ENCODE measurements around the gene DISC1. TPM values are rescaled to one million over a fixed set of nuclear protein-coding genes. Genes with fewer than 3 reads are reported as not detected.
"Not testable (repeated sequence)": the region's sequence is repeated elsewhere in the genome, so short reads cannot be mapped to it uniquely, and the experiment has no call there.

The DISC1 gene
- total and polyA plus RNA-seq, 8 donors: 0.42 to 6.6 (median 1.5) TPM

DNA sequence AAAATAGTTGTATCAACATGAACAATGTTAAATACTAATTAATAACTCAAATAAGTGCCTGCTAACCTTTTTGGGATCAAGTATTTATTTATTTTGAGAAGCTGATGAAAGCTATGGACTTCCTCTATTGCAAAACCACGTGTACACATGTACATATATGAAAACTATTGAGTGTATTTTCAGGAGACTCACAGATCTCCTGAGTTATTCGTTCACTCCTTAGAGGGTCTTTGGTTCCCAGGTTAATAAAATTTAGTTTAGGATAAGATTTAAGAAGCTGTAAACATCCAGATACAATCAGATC is 130.5 kb downstream of the DISC1 start:
- 23 to 29% methylated on average over 2 of the region's 2 CpGs for WGBS, 2 donors
- intact Hi-C loops (cut with DNase I): no loop called here
- H3K27ac ChIP-seq: no peak overlapping the region
- TF ChIP-seq CTCF (IDR thresholded peaks at IDR 0.05): peak in 1 of 4 donors; percentile 8
- H3K4me1 ChIP-seq: peaks cover 0 to 2% (median 0%) of the 10 kb centered on the region in 3 donors
- no peak for DNase-seq
- no peaks in the 10 kb centered on the region for H3K9me3 ChIP-seq
- FAIRE-seq: no peak
- no peaks in the 10 kb centered on the region for H3K36me3 ChIP-seq
- H3K27me3 ChIP-seq: no peaks in the 10 kb centered on the region
- peak in 3 of 4 donors; percentile 37 to 60 (median 59) for ATAC-seq
- no peak overlapping the region for H3K4me3 ChIP-seq

DNA sequence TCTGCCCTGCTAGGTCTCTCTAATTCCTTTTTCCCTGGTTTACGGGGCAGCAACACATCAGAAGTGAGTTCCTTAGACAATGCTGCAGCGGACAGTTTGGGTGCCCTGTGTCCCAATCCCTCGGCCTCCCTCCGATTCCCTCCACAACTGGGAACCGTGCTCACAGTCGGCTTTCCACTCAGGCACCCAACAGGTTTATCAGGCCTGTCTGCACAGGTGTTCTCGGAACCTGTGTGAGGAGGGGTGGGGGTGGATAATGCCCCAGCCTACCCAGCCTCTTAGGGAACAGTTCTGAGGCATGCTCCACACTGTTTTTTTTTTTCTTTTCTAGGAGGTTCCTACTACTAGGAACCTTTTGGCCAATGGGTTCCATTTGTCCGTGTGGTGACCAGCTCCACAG is 131.2 kb downstream of the DISC1 start:
- Histone ChIP-seq H3K4me3 (no peak overlapping the region), H3K27me3 (no peaks in the 10 kb centered on the region), H3K36me3 (no peaks in the 10 kb centered on the region), H3K9me3 (no peaks in the 10 kb centered on the region), H3K4me1 (peaks cover 0 to 2% (median 0%) of the 10 kb centered on the region in 3 donors), H3K27ac (no peak overlapping the region)
- no peak for DNase-seq
- no peak for TF ChIP-seq CTCF (IDR thresholded peaks at IDR 0.05)
- ATAC-seq: peak in 3 of 4 donors; percentile 46 to 72 (median 55)
- FAIRE-seq: no peak
- 75% methylated on average over 8 of the region's 8 CpGs for WGBS, 2 donors
- intact Hi-C loops (cut with DNase I): no loop called here

DNA sequence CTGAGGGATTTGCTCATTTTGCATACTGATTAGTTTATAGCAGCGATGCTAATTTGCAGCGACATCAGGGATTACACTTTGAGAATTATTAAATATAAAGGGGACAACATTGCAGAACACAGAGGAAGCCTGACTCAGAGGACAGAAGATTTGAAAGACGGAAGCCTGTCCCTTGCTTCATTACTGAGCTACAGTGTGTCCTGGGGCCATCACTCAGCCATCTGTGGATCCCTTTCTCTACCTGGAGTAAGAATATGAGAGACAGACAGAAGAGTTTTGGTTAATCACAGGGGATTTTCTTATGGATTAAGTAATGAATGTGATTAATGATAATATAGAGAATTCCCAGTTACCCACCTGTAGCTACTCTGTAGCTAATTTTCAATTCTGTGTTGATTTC is 134.7 kb downstream of the DISC1 start:
- no peak overlapping the region for H3K27ac ChIP-seq
- DNase-seq (no peak), ATAC-seq (no peak), FAIRE-seq (no peak)
- no peaks in the 10 kb centered on the region for H3K36me3 ChIP-seq
- H3K27me3 ChIP-seq: no peaks in the 10 kb centered on the region
- no peaks in the 10 kb centered on the region for H3K9me3 ChIP-seq
- WGBS, 2 donors: 92 to 97% methylated on average over 3 of the region's 3 CpGs
- intact Hi-C loops (cut with DNase I): no loop called here
- H3K4me3 ChIP-seq: no peak overlapping the region
- no peak for TF ChIP-seq CTCF (IDR thresholded peaks at IDR 0.05)
- H3K4me1 ChIP-seq: peaks cover 0 to 2% (median 0%) of the 10 kb centered on the region in 3 donors

- FAIRE-seq: no peak
- intact Hi-C loops (cut with DNase I): no loop called here
- 71 to 81% methylated on average over 6 of the region's 6 CpGs for WGBS, 2 donors
- H3K36me3 ChIP-seq: no peaks in the 10 kb centered on the region
- H3K4me3 ChIP-seq: no peak overlapping the region
- no peak overlapping the region for H3K27ac ChIP-seq
- H3K4me1 ChIP-seq: peaks cover 0 to 2% (median 0%) of the 10 kb centered on the region in 3 donors
- no peaks in the 10 kb centered on the region for H3K9me3 ChIP-seq
- ATAC-seq: no peak
- no peaks in the 10 kb centered on the region for H3K27me3 ChIP-seq
- no peak for DNase-seq
- TF ChIP-seq CTCF (IDR thresholded peaks at IDR 0.05): no peak
Observed at GRCh38 chr1:231761747-231762541, 135.4 kb downstream of the DISC1 start.

DNA sequence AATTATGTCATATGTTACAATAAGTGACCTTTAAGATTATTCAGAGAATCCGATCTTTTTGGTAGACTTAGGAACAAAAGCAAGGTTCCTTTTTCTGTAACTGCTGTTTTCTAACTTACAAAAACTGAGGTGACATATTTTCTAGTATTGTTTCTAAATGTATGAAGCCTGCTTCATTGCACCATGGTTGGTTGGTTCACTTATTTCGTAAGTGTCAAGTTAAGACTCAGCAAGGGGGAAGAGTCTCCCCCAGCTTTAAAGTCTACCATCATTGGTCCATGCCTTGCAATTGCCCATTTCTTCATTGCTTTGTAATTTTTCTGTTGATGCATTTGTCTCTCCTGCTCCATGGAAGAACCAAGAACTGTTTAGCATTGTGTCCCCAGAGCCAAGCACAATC is 136.9 kb downstream of the DISC1 start:
- Histone ChIP-seq H3K27ac (no peak overlapping the region), H3K36me3 (no peaks in the 10 kb centered on the region), H3K9me3 (no peaks in the 10 kb centered on the region), H3K4me3 (no peak overlapping the region), H3K27me3 (no peaks in the 10 kb centered on the region), H3K4me1 (no peaks in the 10 kb centered on the region)
- intact Hi-C loops (cut with DNase I): no loop called here
- DNase-seq (no peak), FAIRE-seq (no peak), ATAC-seq (no peak)
- WGBS, 2 donors: 90 to 95% methylated on average over 2 of the region's 2 CpGs
- no peak for TF ChIP-seq CTCF (IDR thresholded peaks at IDR 0.05)

- FAIRE-seq; H3K4me1 ChIP-seq; H3K27me3 ChIP-seq; intact Hi-C loops (cut with DNase I); H3K9me3 ChIP-seq; H3K4me3 ChIP-seq; H3K27ac ChIP-seq; H3K36me3 ChIP-seq; DNase-seq; ATAC-seq: not testable (repeated sequence)
- WGBS, 2 donors: 92 to 95% methylated on average over 7 of the region's 7 CpGs
Observed at GRCh38 chr1:231765825-231766224, 139.2 kb downstream of the DISC1 start.
